ENCODE results near the gene ARMC12. TPM values are rescaled to one million over a fixed set of nuclear protein-coding genes. Genes with fewer than 3 reads are reported as not detected.

Gene ARMC12
- total and polyA plus RNA-seq, 2 of the 13 experiments (the other 11 are each of a cell fraction or from before 2014, with no cell fraction given), result 1.3 TPM; not detected in 1

GRCh38 chr6:35737413-35738211 lies 780 bp downstream of the ARMC12 start (continued):
- no peak for TF ChIP-seq ZNF646 (CRISPR knock-in tag; IDR thresholded peaks at IDR 0.05)
- TF ChIP-seq MAFK (conservative IDR thresholded peaks at IDR 0.05 in 1 of 2, IDR thresholded peaks at IDR 0.05 in 1 of 2; ENCODE audit: low read length in 2 of 2), result no peak; a peak in 1 of 4 replicates
- no peak for TF ChIP-seq ZNF431 (CRISPR knock-in tag; IDR thresholded peaks at IDR 0.05; ENCODE audit: borderline replicate concordance, low read depth)
- TF ChIP-seq ZNF792 (CRISPR knock-in tag; IDR thresholded peaks at IDR 0.05), result no peak
- TF ChIP-seq ZNF362 (CRISPR knock-in tag; IDR thresholded peaks at IDR 0.05; ENCODE audit: borderline replicate concordance), result no peak
- TF ChIP-seq TFE3 (CRISPR knock-in tag; IDR thresholded peaks at IDR 0.05), result peak; percentile 21; the same call in 1 of the 2 replicates
- 0 out of 2 replicates have a peak, but pooled peaks have one; percentile 25 for TF ChIP-seq ZBTB7B (CRISPR knock-in tag; IDR thresholded peaks at IDR 0.05)
- TF ChIP-seq SMAD1 (CRISPR knock-in tag; IDR thresholded peaks at IDR 0.05; ENCODE audit: borderline replicate concordance, low read depth), result no peak
- peak; percentile 97 for TF ChIP-seq SMC3 (IDR thresholded peaks at IDR 0.05; ENCODE audit: low read length)
- no peak for TF ChIP-seq SOX13 (IDR thresholded peaks at IDR 0.05)
- TF ChIP-seq SOX13 (CRISPR knock-in tag; conservative IDR thresholded peaks at IDR 0.05 in 1 of 2, IDR thresholded peaks at IDR 0.05 in 1 of 2), result peak in 1 of 2 experiments; percentile 21; a peak in 1 of 4 replicates
- no peak for TF ChIP-seq MLLT10 (CRISPR knock-in tag; IDR thresholded peaks at IDR 0.05)
- 0 out of 2 replicates have a peak, but pooled peaks have one; percentile 16 for TF ChIP-seq ZNF350 (CRISPR knock-in tag; IDR thresholded peaks at IDR 0.05; ENCODE audit: borderline replicate concordance, low read depth)
- TF ChIP-seq ZNF790 (CRISPR knock-in tag; IDR thresholded peaks at IDR 0.05; ENCODE audit: borderline replicate concordance), result no peak
- no peak for TF ChIP-seq CSRNP1 (CRISPR knock-in tag; IDR thresholded peaks at IDR 0.05)
- TF ChIP-seq SAFB2 (CRISPR knock-in tag; IDR thresholded peaks at IDR 0.05; ENCODE audit: borderline replicate concordance, low read depth), result no peak

Data from HepG2 (cell line).